GM12801 (cell line): Measurements from ENCODE around the gene F13A1.

Experiments used
- CTCF ChIP-seq: IDR thresholded peaks from one replicate; pipeline ENCODE4 v1.5.1; 2011; ENCODE audit warnings: control low read depth; ENCODE audit not compliant: insufficient read length; ENCODE audit errors: extremely low read depth

The F13A1 gene

GRCh38 chr6:6224933-6225486, 95.5 kb downstream of the F13A1 start:
- no peak for TF ChIP-seq CTCF

- TF ChIP-seq CTCF: no peak
These were observed 98.5 kb downstream of the F13A1 start for GRCh38 chr6:6221787-6222535.

GRCh38 chr6:6220718-6221117, 99.7 kb downstream of the F13A1 start:
- no peak for TF ChIP-seq CTCF

- no peak for TF ChIP-seq CTCF
These were observed 100.7 kb downstream of the F13A1 start for GRCh38 chr6:6219716-6220115.

GRCh38 chr6:6218759-6219085, 101.7 kb downstream of the F13A1 start:
- TF ChIP-seq CTCF: no peak

GRCh38 chr6:6217855-6218758, 102.4 kb downstream of the F13A1 start:
- TF ChIP-seq CTCF: no peak

- no peak for TF ChIP-seq CTCF
These were observed 109.5 kb downstream of the F13A1 start for GRCh38 chr6:6210994-6211393.
